Myocyte (in vitro differentiated cells): ENCODE data around the gene YARS1. TPM values are rescaled to one million over a fixed set of nuclear protein-coding genes. Genes with fewer than 3 reads are reported as not detected.

ENCODE experiments used
- DNase-seq: peaks from one replicate; pipeline ENCODE4 v3.0.0-alpha.2; 2012; ENCODE audit warnings: low read depth
- polyA plus RNA-seq: library from polyadenylated mRNA; unstranded; fragments of >200 nt; gene quantifications from one replicate; pipeline ENCODE4 v1.2.1, GENCODE V29; 2012; ENCODE audit warnings: missing spikeins
- total RNA-seq: library from RNA; depleted of rRNA; stranded (reverse); fragments of >200 nt; gene quantifications from 2 replicates; pipeline ENCODE4 v1.2.3, GENCODE V29; 2014

The YARS1 gene
- 76.2 and 79.9 TPM in 2 replicates for total RNA-seq
- polyA plus RNA-seq, result 134 TPM

- peak; percentile 99 for DNase-seq
Measured at GRCh38 chr1:32817159-32817814, at the start of gene YARS1, which contains the start of gene S100PBP. TSS of gene YARS1 (minus strand) at chr1:32817358. CDS start at chr1:32817244, 114 bp downstream. TSS of gene S100PBP (plus strand) at chr1:32817653. CDS start at chr1:32826100, 8,447 bp downstream.

DNA sequence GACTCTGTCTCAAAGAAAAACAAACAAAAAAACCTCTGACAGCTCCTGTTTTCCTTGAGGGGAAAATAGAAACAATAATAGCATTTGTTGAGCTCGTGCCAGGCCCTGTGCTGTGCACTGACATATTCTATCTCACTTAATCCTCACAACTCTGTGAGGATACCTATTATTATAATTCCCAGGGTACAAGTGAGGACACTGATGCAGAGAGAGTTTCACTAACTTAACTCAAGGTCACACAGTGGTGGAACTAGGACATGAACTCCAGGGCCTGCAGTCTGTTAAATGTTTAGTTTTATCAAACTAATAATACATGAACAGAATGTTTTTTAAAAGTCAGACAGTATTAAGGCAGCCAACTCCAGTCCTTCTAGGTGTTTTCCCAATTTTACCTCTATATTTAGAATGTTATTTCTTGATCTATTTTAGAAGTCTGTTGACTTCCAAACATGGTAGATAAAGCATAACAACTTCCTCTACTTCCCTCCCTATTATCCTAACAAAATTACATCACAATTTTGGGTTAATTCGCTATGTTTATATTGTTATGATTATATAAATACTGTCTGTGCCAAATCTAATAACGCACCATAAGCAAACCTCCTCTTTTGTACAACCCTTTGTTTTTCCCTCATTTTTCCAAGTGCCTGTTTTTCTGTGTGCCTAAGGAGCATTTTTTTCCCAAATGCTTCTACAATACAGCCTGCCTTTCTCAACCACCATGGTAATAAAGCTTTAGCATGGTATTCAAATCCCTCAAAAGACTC, 48.7 kb upstream of the YARS1 start:
- DNase-seq, result no peak

- DNase-seq, result no peak
Measured at GRCh38 chr1:32864375-32865019, 47.3 kb upstream of the YARS1 start.

GRCh38 chr1:32863881-32864245, 46.7 kb upstream of the YARS1 start:
- no peak for DNase-seq

- no peak for DNase-seq
Measured at GRCh38 chr1:32863218-32863880, 46.2 kb upstream of the YARS1 start.

- DNase-seq, result peak; percentile 76
Measured at GRCh38 chr1:32861904-32862695, 44.9 kb upstream of the YARS1 start.

GRCh38 chr1:32860566-32860965, 43.4 kb upstream of the YARS1 start:
- no peak for DNase-seq

GRCh38 chr1:32859915-32860314, 42.8 kb upstream of the YARS1 start:
- DNase-seq, result peak; percentile 90

- DNase-seq, result no peak
Measured at GRCh38 chr1:32858791-32859190, 41.6 kb upstream of the YARS1 start.

- DNase-seq, result no peak
Measured at GRCh38 chr1:32858136-32858535, 41.0 kb upstream of the YARS1 start.

DNA sequence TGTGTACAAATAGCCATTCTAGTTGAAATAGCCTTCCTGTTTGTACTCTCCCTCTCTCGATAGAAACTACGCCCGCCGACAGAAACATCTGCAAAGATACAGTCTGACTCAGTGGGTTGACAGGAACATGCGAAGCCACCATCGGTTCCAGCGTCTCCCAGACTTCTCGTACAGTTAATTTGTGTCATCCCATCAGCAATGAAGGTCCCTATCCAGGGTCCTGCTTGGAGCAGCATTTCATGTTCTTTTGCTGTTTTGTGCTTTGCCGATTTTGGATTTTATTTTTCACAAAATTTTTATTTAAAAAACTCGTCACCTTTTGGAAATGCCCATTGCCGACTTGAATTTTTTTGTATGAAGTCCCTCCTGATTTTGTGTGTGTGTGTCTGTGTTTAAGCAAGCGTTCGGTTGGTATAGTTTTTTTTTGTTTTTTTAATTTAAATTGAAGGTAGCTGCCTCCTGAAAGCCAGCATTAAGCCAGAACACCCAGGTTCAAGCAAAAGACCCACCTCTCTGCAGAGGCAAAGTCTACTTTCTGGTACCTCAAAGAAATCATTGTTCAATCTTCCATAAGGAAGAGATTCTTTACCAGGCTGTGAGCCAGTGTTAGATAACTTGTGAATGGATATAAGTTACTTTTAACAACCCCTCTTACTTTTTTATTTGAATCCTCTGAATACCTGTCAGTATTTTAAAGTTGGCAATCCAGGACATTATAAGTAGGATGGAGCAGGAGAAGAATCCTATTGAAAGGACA, 38.9 kb upstream of the YARS1 start:
- no peak for DNase-seq

DNA sequence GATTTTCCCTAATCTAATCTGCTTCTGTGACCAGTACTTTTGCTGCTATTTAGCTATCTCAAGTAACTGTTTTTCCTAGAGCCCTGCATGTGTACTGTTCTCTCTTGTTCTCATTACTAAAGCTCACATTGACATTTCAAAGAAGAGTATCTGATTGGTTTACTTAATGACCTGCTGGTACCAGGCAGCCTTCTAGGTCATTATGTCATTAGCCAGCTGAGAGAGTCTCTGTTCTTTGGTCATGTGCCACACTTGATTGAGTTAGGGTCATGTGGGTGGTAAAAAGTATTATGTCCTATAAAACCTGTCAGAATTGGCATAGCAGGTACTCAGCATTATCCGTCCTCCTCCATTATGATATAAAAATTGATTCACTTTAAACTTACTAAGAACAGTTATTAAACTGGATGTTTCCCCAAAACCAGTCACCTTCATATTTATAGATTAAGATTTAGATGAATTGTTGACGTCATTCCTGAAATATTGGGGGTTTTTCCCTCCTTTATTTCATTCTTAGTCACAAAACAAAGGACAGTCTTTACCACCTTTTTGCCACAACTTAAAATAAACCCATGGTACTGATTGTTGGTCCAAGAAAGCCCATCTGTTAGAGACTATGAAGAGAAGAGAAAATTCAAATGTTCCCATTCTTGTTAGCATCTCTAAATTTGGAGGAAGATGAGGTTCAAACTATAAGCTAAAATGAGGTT, 31.4 kb upstream of the YARS1 start:
- no peak for DNase-seq

DNA sequence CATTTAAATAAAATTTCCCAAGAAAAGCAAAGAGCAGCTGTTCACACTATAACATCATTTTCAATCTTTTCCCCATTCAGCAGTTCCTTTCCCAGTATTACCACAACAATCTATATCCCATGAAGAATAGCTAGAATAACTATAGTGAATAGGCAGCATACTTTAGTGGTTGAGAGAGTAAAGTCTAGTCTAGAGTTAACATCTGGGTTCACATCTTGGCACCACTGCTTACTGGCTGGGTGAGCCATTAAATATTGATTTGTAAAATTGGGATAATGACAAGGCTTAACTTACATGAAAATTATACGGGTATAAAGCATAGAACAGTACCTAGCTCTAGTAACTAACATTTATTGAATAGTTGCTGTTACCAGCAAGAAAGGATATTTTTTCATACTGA, 14.7 kb upstream of the YARS1 start:
- no peak for DNase-seq

DNA sequence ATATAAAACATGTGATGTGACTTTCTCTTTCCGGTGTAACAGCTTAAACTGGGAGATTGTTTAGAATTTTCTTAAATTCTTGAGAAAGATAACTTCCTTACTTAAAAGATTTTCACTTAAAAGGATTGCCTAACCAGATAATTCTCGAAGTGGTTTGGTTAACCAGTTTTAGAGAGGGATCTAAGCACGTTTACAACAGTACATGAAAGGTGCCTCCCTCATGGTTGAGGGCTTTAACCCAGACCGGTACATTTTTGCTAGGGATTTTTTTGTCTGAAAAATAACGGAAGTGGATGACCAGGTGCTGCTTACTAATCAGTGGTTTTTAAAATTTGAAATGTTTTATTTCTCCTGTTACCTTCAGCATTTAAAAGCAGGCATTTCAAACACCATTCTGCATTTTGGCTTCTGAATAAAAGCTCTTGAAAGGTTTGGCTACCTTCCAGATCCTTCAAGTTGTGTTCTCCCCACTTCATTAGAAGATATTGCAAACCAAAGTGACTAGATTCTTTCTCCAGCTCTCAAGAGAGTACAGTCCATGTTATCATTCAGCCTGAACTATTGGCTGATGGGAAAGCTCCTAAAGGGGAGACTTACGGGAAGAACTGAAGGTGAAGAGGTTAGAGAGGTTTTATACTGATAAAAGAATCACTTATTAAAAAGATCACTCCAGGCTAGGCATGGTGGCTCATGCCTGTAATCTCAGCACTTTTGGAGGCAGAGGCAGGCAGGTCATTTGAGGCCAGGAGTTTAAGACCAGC, 13.1 kb upstream of the YARS1 start:
- DNase-seq, result no peak

DNA sequence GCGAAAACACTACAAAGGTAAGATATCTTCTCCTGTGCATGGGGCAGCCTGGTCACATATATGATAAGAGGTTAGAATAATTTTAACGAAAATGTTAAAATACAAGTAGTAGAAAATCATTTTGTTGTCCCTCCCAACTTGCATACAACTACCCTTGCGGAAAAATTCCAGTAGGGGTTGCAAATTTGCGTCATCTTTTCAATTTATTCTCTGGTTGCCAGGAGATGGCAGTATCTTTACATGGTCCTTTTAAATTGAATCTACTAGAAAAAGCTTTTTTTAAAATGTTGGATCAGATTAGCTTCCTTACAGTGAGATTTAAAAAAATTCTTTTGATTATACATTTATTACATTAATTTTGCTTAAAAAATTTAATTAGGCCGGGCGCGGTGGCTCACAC, 11.2 kb upstream of the YARS1 start:
- peak; percentile 35 for DNase-seq

DNA sequence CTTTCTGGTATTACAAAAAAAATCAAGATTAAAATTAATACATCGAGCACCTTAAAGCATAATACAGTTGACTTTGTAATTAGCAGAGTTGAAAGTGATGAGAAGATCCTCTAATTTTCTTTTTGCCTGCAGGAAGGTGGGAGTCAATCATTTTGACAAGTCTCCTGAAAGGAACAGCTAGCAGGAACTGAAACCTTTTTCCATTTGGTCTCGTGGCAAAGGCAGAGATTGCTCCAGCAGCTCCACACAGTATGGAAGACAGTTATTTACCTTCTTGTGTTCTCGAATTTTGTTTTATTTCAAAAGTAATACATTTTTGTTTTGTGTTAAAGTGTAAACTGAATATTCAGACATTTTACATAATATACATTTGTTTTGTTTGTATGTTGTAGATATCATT, 8.0 kb upstream of the YARS1 start:
- no peak for DNase-seq

GRCh38 chr1:32818804-32819541, 1.8 kb upstream of the YARS1 start:
- DNase-seq, result no peak
